Gastroesophageal sphincter (tissue), 4 donors: ENCODE data around the gene MMP28. TPM values are rescaled to one million over a fixed set of nuclear protein-coding genes. Genes with fewer than 3 reads are reported as not detected.

Experiments
- ATAC-seq: fragments of 150-250 bp; one replicate; pipeline ENCODE4 v1.9.1; 2016; ENCODE audit warnings: mild to moderate bottlenecking, moderate library complexity
- H3K27ac ChIP-seq, 4 donors: fragments of 200-600 bp; sonication (generic) in 3 of 4; 1 replicate in 3 of 4; 2 replicates in 1 of 4; pipeline ENCODE4 v1.5.1; 2016 to 2019
- H3K27me3 ChIP-seq: fragments of 200-600 bp; sonication (generic); one replicate; pipeline ENCODE4 v1.5.1; 2019
- H3K36me3 ChIP-seq, 2 donors: fragments of 200-600 bp; sonication (generic); one replicate each; pipeline ENCODE4 v1.5.1; 2019; ENCODE audit warnings: control low read depth in 1 of 2
- H3K4me1 ChIP-seq, 3 donors: fragments of 200-600 bp; sonication (generic); 1 replicate in 2 of 3; 2 replicates in 1 of 3; pipeline ENCODE4 v1.5.1; 2016 to 2019; ENCODE audit warnings: control low read depth in 2 of 3
- H3K4me3 ChIP-seq, 2 donors: fragments of 200-600 bp; sonication (generic); one replicate each; pipeline ENCODE4 v1.5.1; 2019; ENCODE audit warnings: mild to moderate bottlenecking in 1 of 2, moderate library complexity in 1 of 2
- H3K9me3 ChIP-seq, 3 donors: fragments of 200-600 bp; sonication (generic); one replicate each; pipeline ENCODE4 v1.5.1; 2017 to 2019; ENCODE audit warnings: control low read depth in 2 of 3
- EP300 ChIP-seq: sonication (generic); formaldehyde crosslinking; IDR thresholded peaks from one replicate; pipeline ENCODE4 v1.6.1; 2017; ENCODE audit warnings: antibody characterized with exemption, mild to moderate bottlenecking
- POLR2A ChIP-seq, 2 donors: fragments of 450-650 bp; IDR thresholded peaks; one replicate each; pipeline ENCODE4 v1.6.1; 2017; ENCODE audit warnings: antibody characterized with exemption in 2 of 2, mild to moderate bottlenecking in 2 of 2, moderate library complexity in 1 of 2
- POLR2AphosphoS5 ChIP-seq: sonication (generic); formaldehyde crosslinking; IDR thresholded peaks from one replicate; pipeline ENCODE4 v1.6.1; 2017; ENCODE audit warnings: antibody characterized with exemption
- WGBS, 2 donors: methylation state at CpG; one replicate each; pipeline ENCODE4 v1.1.5; 2018; ENCODE audit warnings: low coverage in 1 of 2; 5-methylcytosine and 5-hydroxymethylcytosine counted together
- total RNA-seq, 4 donors: library from RNA; depleted of rRNA; stranded (reverse); fragments of >200 nt; gene quantifications; one replicate each; pipeline ENCODE4 v1.1.0, GENCODE V29; 2016
- TF ChIP-seq, protein P1 (sequence below), 4 experiments: fragments of 200-600 bp in 2 of 4; fragments of 450-650 bp in 2 of 4; sonication (generic) in 1 of 4; IDR thresholded peaks; one replicate each; pipeline ENCODE4 v1.5.1; 2017 to 2019; ENCODE audit warnings: antibody characterized with exemption in 4 of 4, mild to moderate bottlenecking in 2 of 4, moderate library complexity in 2 of 4

MMP28 gene
- total RNA-seq, 4 donors from 2014 or later = 78.4 to 139 (median 97.3) TPM

GRCh38 chr17:35775583-35775982, 19.9 kb downstream of the MMP28 start:
- H3K36me3 ChIP-seq = peaks cover 0 to 9% of the 10 kb centered on the region in 2 donors
- ATAC-seq = no peak
- no peaks in the 10 kb centered on the region for H3K9me3 ChIP-seq
- TF ChIP-seq EP300 (no peak), POLR2AphosphoS5 (no peak), POLR2A (IDR thresholded peaks at IDR 0.05) (no peak)
- TF ChIP-seq, protein P1, sequence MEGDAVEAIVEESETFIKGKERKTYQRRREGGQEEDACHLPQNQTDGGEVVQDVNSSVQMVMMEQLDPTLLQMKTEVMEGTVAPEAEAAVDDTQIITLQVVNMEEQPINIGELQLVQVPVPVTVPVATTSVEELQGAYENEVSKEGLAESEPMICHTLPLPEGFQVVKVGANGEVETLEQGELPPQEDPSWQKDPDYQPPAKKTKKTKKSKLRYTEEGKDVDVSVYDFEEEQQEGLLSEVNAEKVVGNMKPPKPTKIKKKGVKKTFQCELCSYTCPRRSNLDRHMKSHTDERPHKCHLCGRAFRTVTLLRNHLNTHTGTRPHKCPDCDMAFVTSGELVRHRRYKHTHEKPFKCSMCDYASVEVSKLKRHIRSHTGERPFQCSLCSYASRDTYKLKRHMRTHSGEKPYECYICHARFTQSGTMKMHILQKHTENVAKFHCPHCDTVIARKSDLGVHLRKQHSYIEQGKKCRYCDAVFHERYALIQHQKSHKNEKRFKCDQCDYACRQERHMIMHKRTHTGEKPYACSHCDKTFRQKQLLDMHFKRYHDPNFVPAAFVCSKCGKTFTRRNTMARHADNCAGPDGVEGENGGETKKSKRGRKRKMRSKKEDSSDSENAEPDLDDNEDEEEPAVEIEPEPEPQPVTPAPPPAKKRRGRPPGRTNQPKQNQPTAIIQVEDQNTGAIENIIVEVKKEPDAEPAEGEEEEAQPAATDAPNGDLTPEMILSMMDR (IDR thresholded peaks at IDR 0.05) = no peak
- 59% methylated on average over 5 of the region's 6 CpGs; no CpG with 5 or more reads in 1 of the 2 donors for WGBS, 2 donors
- H3K27me3 ChIP-seq = no peaks in the 10 kb centered on the region
- peaks cover 3 to 74% (median 12%) of the 10 kb centered on the region in 3 donors for H3K4me1 ChIP-seq
- peak overlapping the region; percentile 88 to 92 (median 90) for H3K27ac ChIP-seq
- H3K4me3 ChIP-seq = peak overlapping the region in 1 of 2 donors; percentile 37

DNA sequence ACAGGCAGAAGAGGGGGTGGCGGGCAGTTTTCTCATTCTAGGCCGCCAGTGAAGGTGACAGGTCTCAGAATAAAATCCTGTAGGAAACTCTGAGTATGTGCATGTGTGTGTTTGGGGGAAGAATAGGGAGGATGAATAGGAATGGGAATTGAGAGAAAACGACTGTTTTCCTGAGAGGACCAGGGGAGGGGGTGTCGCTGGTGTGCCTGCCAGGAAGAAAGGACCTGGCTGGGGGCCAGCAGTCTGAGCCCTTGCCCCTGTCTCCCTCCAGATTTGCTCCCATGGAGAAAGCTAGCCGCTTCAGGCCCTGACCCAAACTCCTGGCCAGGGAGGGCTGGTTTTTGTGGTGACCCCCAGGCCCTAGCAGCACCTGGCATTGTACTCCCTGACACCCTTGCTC, 20.4 kb downstream of the MMP28 start:
- TF ChIP-seq EP300 = no peak
- TF ChIP-seq, protein P1 (IDR thresholded peaks at IDR 0.05) = no peak
- no peak for TF ChIP-seq POLR2A (IDR thresholded peaks at IDR 0.05)
- no peak for TF ChIP-seq POLR2AphosphoS5
- no peak for ATAC-seq
- Histone ChIP-seq H3K36me3 (peaks cover 0 to 9% of the 10 kb centered on the region in 2 donors), H3K27ac (peak overlapping the region; percentile 88 to 92 (median 90)), H3K4me3 (peak overlapping the region; percentile 8 to 37), H3K4me1 (peaks cover 3 to 74% (median 12%) of the 10 kb centered on the region in 3 donors), H3K9me3 (no peaks in the 10 kb centered on the region), H3K27me3 (no peaks in the 10 kb centered on the region)
- 10 to 37% methylated on average over 3 of the region's 5 CpGs for WGBS, 2 donors

DNA sequence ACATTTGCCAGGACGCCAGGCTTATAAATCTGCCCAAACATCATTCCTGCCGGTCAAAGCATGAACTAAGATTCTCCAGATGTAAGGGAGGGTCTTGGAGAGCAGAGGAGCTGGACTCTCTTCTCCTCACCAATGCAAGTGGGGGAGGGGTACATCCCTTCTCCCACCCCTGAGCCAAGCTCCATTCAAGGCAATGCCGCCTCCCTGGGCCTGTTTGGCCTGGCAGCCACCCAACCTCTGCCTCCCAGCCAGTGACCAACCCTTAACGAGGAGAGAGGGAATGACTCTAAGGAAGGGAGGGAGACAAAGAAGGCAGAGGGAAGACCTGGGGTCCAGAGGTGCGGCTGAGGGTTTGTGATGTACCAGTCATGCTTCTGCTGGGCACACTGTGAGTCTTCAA, 20.9 kb downstream of the MMP28 start:
- H3K9me3 ChIP-seq = no peaks in the 10 kb centered on the region
- H3K27ac ChIP-seq = peak overlapping the region; percentile 88 to 92 (median 90)
- peak overlapping the region; percentile 8 to 37 for H3K4me3 ChIP-seq
- peaks cover 0 to 9% of the 10 kb centered on the region in 2 donors for H3K36me3 ChIP-seq
- no peaks in the 10 kb centered on the region for H3K27me3 ChIP-seq
- peaks cover 3 to 74% (median 12%) of the 10 kb centered on the region in 3 donors for H3K4me1 ChIP-seq
- TF ChIP-seq EP300 (no peak), POLR2AphosphoS5 (peak; percentile 78), POLR2A (IDR thresholded peaks at IDR 0.05) (peak; percentile 18 to 31)
- 20% methylated on average over 1 of the region's 5 CpGs; no CpG with 5 or more reads in 1 of the 2 donors for WGBS, 2 donors
- ATAC-seq = peak; percentile 83

DNA sequence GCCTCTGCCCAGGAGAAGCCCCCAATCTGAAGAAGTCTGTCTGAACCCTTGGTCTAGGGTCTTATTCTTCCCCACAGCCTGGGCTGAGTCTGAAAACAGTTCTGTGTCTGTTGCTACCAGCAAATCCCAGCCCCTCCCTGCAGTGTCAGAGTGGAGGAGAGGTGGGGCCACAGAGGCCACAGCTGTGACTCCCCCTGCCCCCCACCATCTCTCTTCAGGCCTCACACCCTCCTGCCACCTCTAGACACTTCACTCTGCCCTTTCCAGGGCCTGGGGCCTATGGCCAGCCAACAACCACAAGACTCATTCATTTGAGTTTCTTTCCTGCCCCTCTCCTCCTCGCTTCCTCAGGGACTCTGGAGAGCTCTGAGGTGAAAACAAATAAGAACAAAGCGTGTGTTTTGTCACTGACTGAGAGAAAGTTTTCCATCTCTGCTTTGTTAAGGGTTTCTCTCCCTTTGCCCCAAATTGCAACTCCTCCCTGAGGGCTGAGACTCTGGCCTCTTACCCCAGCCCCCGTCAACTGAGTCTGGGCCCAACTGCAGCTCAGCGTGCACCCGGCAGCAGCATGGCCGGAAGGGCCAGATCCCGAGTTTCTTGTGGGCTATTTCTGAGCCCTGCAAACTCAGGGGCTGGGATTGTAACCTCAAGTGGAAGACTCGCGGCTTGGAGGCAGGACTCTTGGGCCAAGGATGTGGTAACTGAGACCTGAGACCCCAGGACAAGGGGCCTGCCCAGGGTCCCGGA, 21.6 kb downstream of the MMP28 start:
- H3K4me1 ChIP-seq = peaks cover 3 to 71% (median 12%) of the 10 kb centered on the region in 3 donors
- 40 to 47% methylated on average over 2 of the region's 10 CpGs for WGBS, 2 donors
- ATAC-seq = peak; percentile 1
- no peaks in the 10 kb centered on the region for H3K9me3 ChIP-seq
- H3K36me3 ChIP-seq = peaks cover 0 to 9% of the 10 kb centered on the region in 2 donors
- no peaks in the 10 kb centered on the region for H3K27me3 ChIP-seq
- H3K27ac ChIP-seq = peak overlapping the region; percentile 88 to 92 (median 90)
- H3K4me3 ChIP-seq = no peak overlapping the region
- TF ChIP-seq POLR2AphosphoS5 (no peak), EP300 (no peak), POLR2A (IDR thresholded peaks at IDR 0.05) (no peak)
- TF ChIP-seq, protein P1 (IDR thresholded peaks at IDR 0.05) = no peak

GRCh38 chr17:35773129-35773528, 22.3 kb downstream of the MMP28 start:
- no peaks in the 10 kb centered on the region for H3K9me3 ChIP-seq
- no CpG with 5 or more reads among the region's 20 CpGs for WGBS, 2 donors
- TF ChIP-seq POLR2A (IDR thresholded peaks at IDR 0.05) (no peak), POLR2AphosphoS5 (no peak), EP300 (no peak)
- TF ChIP-seq, protein P1 (IDR thresholded peaks at IDR 0.05) = no peak
- H3K4me1 ChIP-seq = peaks cover 3 to 63% (median 12%) of the 10 kb centered on the region in 3 donors
- H3K27me3 ChIP-seq = no peaks in the 10 kb centered on the region
- H3K36me3 ChIP-seq = peaks cover 0 to 9% of the 10 kb centered on the region in 2 donors
- no peak overlapping the region for H3K4me3 ChIP-seq
- no peak for ATAC-seq
- peak overlapping the region; percentile 88 to 92 (median 90) for H3K27ac ChIP-seq
